ENCODE results near the gene TMTC4. TPM values are rescaled to one million over a fixed set of nuclear protein-coding genes. Genes with fewer than 3 reads are reported as not detected.

TMTC4 gene
- total and polyA plus RNA-seq, 10 of the 15 experiments (the other 5 are each of a cell fraction or from before 2014, with no cell fraction given), result 3.3 to 24.6 (median 14.5) TPM

- no peak for TF ChIP-seq ZNF592 (IDR thresholded peaks at IDR 0.05)
- no peak for TF ChIP-seq SUZ12 (IDR thresholded peaks at IDR 0.05; ENCODE audit: unreplicated experiment)
Measured at GRCh38 chr13:100613031-100613430, 61.6 kb downstream of the TMTC4 start (continued).

GRCh38 chr13:100611678-100612492 is 62.7 kb downstream of the TMTC4 start:
- ChIA-PET POLR2A (no interaction called here), RAD21 (ENCODE audit: unreplicated experiment) (no interaction called here), CTCF (interaction anchor here (0.6 to 1.4 kb wide), 3 partner anchors 17 to 557 kb away, joined by 3 to 4 read pairs (median 3); no protein-coding TSS in a partner anchor), SMC1A (ENCODE audit: uncharacterized antibody, unreplicated experiment) (no interaction called here)
- DNase-seq (ENCODE audit: low read depth, low spot score) (no peak), ATAC-seq (no peak), FAIRE-seq (no peak)
- 94% methylated on average over 8 of the region's 9 CpGs for WGBS (ENCODE audit: insufficient coverage, insufficient replicate concordance, low lambda C conversion rate, missing lambda C conversion rate)
- Histone ChIP-seq H3K9ac (ENCODE audit: control insufficient read depth, insufficient read depth, low read length) (no peak overlapping the region), H3K4me2 (ENCODE audit: control insufficient read depth, insufficient read depth) (no peak overlapping the region; the same call in 1 of the 2 replicates), H3K36me3 (ENCODE audit: control insufficient read depth in 2 of 2, insufficient read depth in 2 of 2, low read length in 1 of 2) (peaks cover 0 to 3% of the 10 kb centered on the region in 2 experiments; a peak in 3 of 4 replicates), H4K20me1 (ENCODE audit: control insufficient read depth, insufficient read depth) (no peaks in the 10 kb centered on the region), H3K4me3 (no peak overlapping the region), H3K27ac (ENCODE audit: control insufficient read depth, insufficient read depth) (no peak overlapping the region), H2AFZ (ENCODE audit: control insufficient read depth, low read depth, low read length) (peak overlapping the region; percentile 15), H3K27me3 (replicated peaks in 1 of 2; ENCODE audit: control insufficient read depth in 2 of 2, insufficient read depth in 2 of 2, low read length in 1 of 2) (no peaks in the 10 kb centered on the region), H3K4me1 (ENCODE audit: control insufficient read depth, insufficient read depth, low read length) (peaks cover 29% of the 10 kb centered on the region), H3K79me2 (ENCODE audit: control insufficient read depth, insufficient read depth, low read length) (no peaks in the 10 kb centered on the region), H3K9me3 (replicated peaks; ENCODE audit: control insufficient read depth, insufficient read depth, low read length) (no peaks in the 10 kb centered on the region)
- TF ChIP-seq JUND (IDR thresholded peaks at IDR 0.05; ENCODE audit: low read depth, low read length), result no peak
- peak; percentile 33; the same call in 1 of the 2 replicates for TF ChIP-seq IKZF1 (conservative IDR thresholded peaks at IDR 0.05)
- TF ChIP-seq DPF2 (IDR thresholded peaks at IDR 0.05), result 0 out of 2 replicates have a peak, but pooled peaks have one; percentile 27
- TF ChIP-seq RUNX3 (IDR thresholded peaks at IDR 0.05; ENCODE audit: low read length), result peak; percentile 83
- no peak for TF ChIP-seq ATF7 (IDR thresholded peaks at IDR 0.05; ENCODE audit: low read depth)
- no peak for TF ChIP-seq ZBTB4 (CRISPR knock-in tag; IDR thresholded peaks at IDR 0.05)
- TF ChIP-seq BHLHE40 (IDR thresholded peaks at IDR 0.05; ENCODE audit: borderline replicate concordance in 1 of 2, low read depth in 2 of 2, low read length in 1 of 2), result peak in 1 of 2 experiments; percentile 48; a peak in 1 of 4 replicates
- TF ChIP-seq ZNF384 (IDR thresholded peaks at IDR 0.05; ENCODE audit: borderline replicate concordance, low read depth, low read length), result no peak
- TF ChIP-seq RCOR1 (conservative IDR thresholded peaks at IDR 0.05; ENCODE audit: low read depth, low read length), result no peak
- TF ChIP-seq ATF2 (IDR thresholded peaks at IDR 0.05; ENCODE audit: low read length), result no peak
- BruUV-seq (replicated peaks), result no TSS peak
- in situ Hi-C loops (cut with MboI) (no loop called here), intact Hi-C loops (cut with micrococcal nuclease; ENCODE audit: unreplicated experiment) (no loop called here)
